GM12872 (cell line): ENCODE data around the gene CLIC5.

Experiments used
- TF ChIP-seq, protein P1 (sequence below): IDR thresholded peaks from 3 replicates; pipeline ENCODE4 v1.5.1; 2011; ENCODE audit warnings: low read depth, mild to moderate bottlenecking, low read length, moderate library complexity; ENCODE audit not compliant: insufficient read depth

The CLIC5 gene

DNA sequence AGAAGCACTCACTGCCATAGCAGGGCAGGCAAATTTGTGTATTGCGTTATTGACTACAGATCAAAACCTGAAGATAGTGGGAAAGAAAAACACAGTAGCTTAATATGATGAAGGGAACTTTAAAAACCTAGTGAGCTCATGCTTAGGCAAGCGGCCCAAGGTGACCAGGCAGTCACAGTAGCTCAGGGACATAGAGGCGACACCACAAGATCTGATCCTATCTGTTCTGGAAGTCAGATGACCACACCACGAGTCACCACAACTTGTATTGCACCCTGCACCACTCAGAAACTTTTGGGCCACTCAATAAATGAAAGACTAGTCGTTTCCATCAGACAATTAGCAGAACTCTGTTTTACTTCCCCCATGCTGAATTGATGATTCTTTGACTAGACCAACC lies 4.9 kb downstream of the CLIC5 start:
- TF ChIP-seq, protein P1, sequence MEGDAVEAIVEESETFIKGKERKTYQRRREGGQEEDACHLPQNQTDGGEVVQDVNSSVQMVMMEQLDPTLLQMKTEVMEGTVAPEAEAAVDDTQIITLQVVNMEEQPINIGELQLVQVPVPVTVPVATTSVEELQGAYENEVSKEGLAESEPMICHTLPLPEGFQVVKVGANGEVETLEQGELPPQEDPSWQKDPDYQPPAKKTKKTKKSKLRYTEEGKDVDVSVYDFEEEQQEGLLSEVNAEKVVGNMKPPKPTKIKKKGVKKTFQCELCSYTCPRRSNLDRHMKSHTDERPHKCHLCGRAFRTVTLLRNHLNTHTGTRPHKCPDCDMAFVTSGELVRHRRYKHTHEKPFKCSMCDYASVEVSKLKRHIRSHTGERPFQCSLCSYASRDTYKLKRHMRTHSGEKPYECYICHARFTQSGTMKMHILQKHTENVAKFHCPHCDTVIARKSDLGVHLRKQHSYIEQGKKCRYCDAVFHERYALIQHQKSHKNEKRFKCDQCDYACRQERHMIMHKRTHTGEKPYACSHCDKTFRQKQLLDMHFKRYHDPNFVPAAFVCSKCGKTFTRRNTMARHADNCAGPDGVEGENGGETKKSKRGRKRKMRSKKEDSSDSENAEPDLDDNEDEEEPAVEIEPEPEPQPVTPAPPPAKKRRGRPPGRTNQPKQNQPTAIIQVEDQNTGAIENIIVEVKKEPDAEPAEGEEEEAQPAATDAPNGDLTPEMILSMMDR: no peak

DNA sequence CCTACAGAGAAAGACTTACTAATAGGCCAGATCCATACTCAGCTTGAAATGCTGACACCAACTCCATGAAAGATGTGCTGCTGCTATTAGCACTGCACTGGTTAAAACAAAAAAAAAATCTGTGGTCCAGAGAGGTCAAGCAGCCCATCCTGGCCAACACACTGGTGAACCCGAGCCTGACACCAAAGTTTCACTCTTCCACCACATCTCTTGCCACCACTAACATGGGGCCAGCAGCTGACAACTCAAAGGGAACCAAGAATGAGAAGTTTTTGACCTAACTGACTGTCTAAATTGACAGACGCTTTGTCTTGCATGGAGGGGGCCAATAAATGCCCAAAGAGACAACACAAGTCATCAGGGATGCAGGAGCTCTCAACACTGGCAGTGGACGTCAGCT lies 5.4 kb downstream of the CLIC5 start:
- TF ChIP-seq, protein P1: no peak

DNA sequence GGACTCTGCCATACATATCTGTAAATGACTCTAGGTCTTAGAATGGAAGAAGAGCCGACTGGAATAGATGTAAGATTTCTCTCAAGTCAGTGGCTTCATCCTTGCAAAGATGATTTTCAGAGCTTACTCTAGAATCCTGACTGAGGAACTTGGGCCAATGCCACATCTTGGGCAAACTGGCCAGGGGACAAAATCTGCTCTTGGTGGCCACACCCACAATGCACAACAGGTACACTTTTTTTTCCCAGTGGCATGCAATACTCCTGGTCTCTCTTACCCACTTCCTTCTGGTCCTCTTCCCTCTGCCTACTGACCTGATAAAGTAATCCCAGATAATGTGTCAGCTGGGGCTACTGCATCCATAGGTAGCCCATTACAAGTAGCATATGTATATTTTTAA lies 13.4 kb downstream of the CLIC5 start:
- TF ChIP-seq, protein P1: no peak

DNA sequence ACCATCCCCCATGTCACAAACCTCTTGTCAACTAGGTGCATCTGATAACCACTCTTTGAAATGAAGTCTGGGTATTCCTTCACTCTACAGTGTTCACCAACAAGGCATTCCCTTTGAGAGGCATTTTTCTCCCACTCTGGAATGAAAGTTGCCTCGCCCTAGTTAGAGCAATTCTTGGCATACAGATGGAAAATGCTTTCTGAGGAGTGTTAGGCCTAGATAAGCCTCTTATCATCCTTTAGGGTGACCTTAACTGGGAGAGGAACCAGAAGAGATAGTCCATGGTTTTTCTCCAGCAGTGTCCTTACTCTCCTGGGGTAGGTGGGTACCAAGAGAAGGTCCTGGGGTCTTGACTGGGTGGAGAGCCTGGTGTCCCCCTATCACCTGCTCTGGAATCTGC lies 14.8 kb downstream of the CLIC5 start:
- TF ChIP-seq, protein P1: no peak

DNA sequence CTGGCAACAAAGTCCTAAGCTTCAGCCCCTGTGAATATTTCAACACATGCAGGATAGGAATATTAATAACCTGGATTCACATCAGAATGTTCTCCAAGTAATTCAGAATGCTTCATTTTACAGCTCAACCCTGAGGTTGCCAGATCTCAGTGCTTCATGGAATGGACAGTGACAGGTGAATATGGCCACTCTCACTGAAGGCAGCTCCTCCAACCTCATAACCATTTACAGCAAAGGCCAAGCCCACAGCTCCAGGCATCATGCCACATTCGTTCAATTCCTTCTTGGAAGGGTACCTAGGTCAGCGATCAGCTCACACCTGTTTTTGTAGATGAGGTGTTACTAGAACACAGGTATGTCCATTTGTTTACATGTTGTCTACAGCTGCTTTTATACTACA lies 17.1 kb downstream of the CLIC5 start:
- TF ChIP-seq, protein P1: no peak

DNA sequence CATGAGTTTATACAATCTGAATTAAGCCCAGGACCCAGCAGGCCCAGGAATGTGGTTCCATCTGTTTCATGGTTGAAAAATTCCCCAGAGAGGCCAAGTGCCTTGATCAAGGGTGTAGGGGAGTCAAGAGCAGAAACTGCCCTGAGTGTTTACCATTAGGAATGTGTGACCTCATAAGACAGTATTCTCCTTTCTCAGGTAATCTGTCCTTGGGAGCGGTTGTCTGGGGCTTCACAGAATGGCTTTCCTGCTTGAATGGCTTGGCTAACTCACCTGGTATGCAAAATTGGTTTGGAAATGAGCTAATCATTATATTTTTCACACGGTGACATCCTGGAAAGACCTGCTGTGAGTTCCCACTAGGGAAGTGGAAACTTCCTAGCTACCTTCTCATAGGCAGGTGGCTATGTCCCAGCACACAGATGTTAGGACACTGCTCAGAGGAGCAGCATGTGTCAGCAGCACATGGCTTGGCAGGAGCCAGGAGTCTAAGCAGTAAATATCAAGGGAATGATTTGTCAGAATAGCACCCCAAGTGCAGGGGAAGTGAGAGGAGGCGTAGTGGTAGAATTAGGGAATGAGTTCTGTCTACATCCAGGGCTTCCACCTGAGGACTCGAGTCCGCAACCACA lies 17.7 kb downstream of the CLIC5 start:
- TF ChIP-seq, protein P1: no peak

DNA sequence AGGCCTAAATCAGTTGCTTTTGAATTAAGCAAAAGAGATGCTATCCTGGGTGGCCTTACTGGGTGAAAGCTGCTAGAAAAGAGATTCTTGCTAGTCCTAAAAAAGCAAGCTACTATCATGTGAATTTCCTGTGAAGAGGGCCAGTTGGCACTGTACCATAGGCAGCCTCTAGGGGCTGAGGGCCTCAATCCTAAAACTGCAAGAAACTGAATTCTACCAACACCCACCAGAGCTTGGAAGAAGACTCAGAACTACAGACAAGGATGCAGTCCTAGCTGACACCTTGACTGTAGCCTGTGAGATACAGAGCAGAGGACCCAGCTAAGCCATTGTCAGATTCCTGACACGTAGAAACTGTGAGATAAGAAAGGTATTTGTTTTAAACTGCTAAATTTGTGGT lies 24.5 kb downstream of the CLIC5 start:
- TF ChIP-seq, protein P1: peak; percentile 34; the same call in 2 of the 3 replicates
